ENCODE data around the gene MOB3A. TPM values are rescaled to one million over a fixed set of nuclear protein-coding genes. Genes with fewer than 3 reads are reported as not detected.

The MOB3A gene
- total and polyA plus RNA-seq, 2 of the 8 experiments (the other 6 are each of a cell fraction or from before 2014, with no cell fraction given), result 9.2 to 9.6 TPM

- Histone ChIP-seq H3K4me1 (replicated peaks in 1 of 4; ENCODE audit: control insufficient read depth in 3 of 4, insufficient read depth in 4 of 4, low read length in 3 of 4) (peaks cover 0 to 3% (median 1%) of the 10 kb centered on the region in 4 experiments; a peak in 4 of 7 replicates), H3K23me2 (ENCODE audit: low read depth, low read length) (peaks cover 6% of the 10 kb centered on the region; the same call in 1 of the 2 replicates), H3K14ac (ENCODE audit: insufficient read length) (no peak overlapping the region), H3K18ac (ENCODE audit: extremely low read depth, low read length) (no peak overlapping the region), H3K56ac (replicated peaks; ENCODE audit: insufficient read length, low read depth, low read length) (no peak overlapping the region), H4K91ac (replicated peaks; ENCODE audit: insufficient read length, low read length) (no peak overlapping the region), H3K79me1 (ENCODE audit: low read depth, low read length) (no peaks in the 10 kb centered on the region), H3K4ac (replicated peaks; ENCODE audit: insufficient read length, low read depth, low read length) (no peak overlapping the region), H3K9me3 (ENCODE audit: insufficient read depth in 2 of 2, low read depth in 1 of 2, low read length in 1 of 2) (no peaks in the 10 kb centered on the region), H2BK12ac (ENCODE audit: low read depth, low read length) (no peak overlapping the region), H4K20me1 (replicated peaks in 1 of 2; ENCODE audit: control insufficient read depth in 1 of 2, insufficient read depth in 2 of 2, low read length in 2 of 2) (peaks cover 8 to 21% of the 10 kb centered on the region in 2 experiments), H2BK5ac (ENCODE audit: low read depth, low read length) (no peak overlapping the region), H2AFZ (ENCODE audit: low read length) (no peak overlapping the region), H3K9ac (replicated peaks in 1 of 4; ENCODE audit: extremely low read depth in 1 of 4, low read depth in 3 of 4, low read length in 3 of 4) (no peak overlapping the region), H3K27ac (ENCODE audit: low read depth, low read length) (no peak overlapping the region), H2AK5ac (ENCODE audit: low read depth, low read length) (no peak overlapping the region), H3K4me3 (ENCODE audit: extremely low read depth in 1 of 4, insufficient read depth in 2 of 4, low read depth in 3 of 4, low read length in 4 of 4) (no peak overlapping the region), H3K27me3 (replicated peaks in 1 of 4; ENCODE audit: control insufficient read depth in 3 of 4, extremely low read depth in 1 of 4, insufficient read depth in 3 of 4, low read length in 3 of 4) (no peaks in the 10 kb centered on the region), H3K4me2 (ENCODE audit: insufficient read depth in 1 of 2, low read depth in 2 of 2, low read length in 2 of 2) (peak overlapping the region in 1 of 2 experiments; percentile 53; a peak in 2 of 4 replicates), H4K5ac (ENCODE audit: insufficient read length, low read depth, low read length) (no peak overlapping the region), H3K23ac (ENCODE audit: insufficient read length) (no peak overlapping the region), H3K36me3 (ENCODE audit: control insufficient read depth in 2 of 4, insufficient read depth in 4 of 4, low read length in 3 of 4) (peaks cover 11 to 25% (median 22%) of the 10 kb centered on the region in 4 experiments), H2BK15ac (ENCODE audit: low read length) (no peak overlapping the region), H2BK20ac (ENCODE audit: low read length) (no peak overlapping the region), H3K79me2 (ENCODE audit: control insufficient read depth in 1 of 2, insufficient read depth in 2 of 2, low read length in 2 of 2) (no peaks in the 10 kb centered on the region), H4K8ac (ENCODE audit: extremely low read depth, insufficient read depth, low read length) (no peak overlapping the region), H2BK120ac (replicated peaks; ENCODE audit: low read depth, low read length) (no peak overlapping the region)
- DNase-seq (ENCODE audit: low read depth in 1 of 2, low spot score in 2 of 2) (peak in 1 of 2 experiments; percentile 57), FAIRE-seq (no peak)
- TF ChIP-seq SIRT6 (IDR thresholded peaks at IDR 0.05; ENCODE audit: low read length) (no peak), KDM4A (IDR thresholded peaks at IDR 0.05; ENCODE audit: low read depth, low read length, severe bottlenecking) (no peak), JUND (IDR thresholded peaks at IDR 0.05; ENCODE audit: low read length) (no peak), RXRA (IDR thresholded peaks at IDR 0.05; ENCODE audit: insufficient read depth, low read depth, low read length) (no peak), MAX (IDR thresholded peaks at IDR 0.05) (no peak), FOSL1 (IDR thresholded peaks at IDR 0.05; ENCODE audit: insufficient read depth, low read depth, low read length) (no peak), BCL11A (IDR thresholded peaks at IDR 0.05; ENCODE audit: low read depth in 2 of 2, low read length in 2 of 2) (no peak), TAF7 (optimal IDR thresholded peaks at IDR 0.05; ENCODE audit: borderline replicate concordance, low read depth, low read length) (no peak), NANOG (IDR thresholded peaks at IDR 0.05; ENCODE audit: insufficient read depth, low read depth, low read length, poor library complexity, severe bottlenecking) (no peak), POLR2AphosphoS5 (IDR thresholded peaks at IDR 0.05; ENCODE audit: low read depth, low read length) (no peak), BRCA1 (IDR thresholded peaks at IDR 0.05; ENCODE audit: low read depth, low read length) (no peak)
- ChIA-PET POLR2A (ENCODE audit: partially characterized antibody) (interaction anchor here (0.7 to 1.1 kb wide), 2 partner anchors 46 to 52 kb away, joined by 3 to 4 read pairs; partner anchors contain the start of gene MKNK2), CTCF (ENCODE audit: partially characterized antibody) (interaction anchor here (0.6 to 2.0 kb wide), 8 partner anchors 12 to 166 kb away, joined by 3 to 8 read pairs (median 4); no protein-coding TSS in a partner anchor)
- 91% methylated on average over 23 of the region's 23 CpGs; no CpG with 5 or more reads in 1 of the 2 experiments for WGBS, 2 experiments (ENCODE audit: extremely low coverage in 1 of 2, insufficient coverage in 1 of 2, insufficient read length in 1 of 2, insufficient replicate concordance in 2 of 2, low coverage in 1 of 2, low lambda C conversion rate in 2 of 2, missing lambda C conversion rate in 1 of 2)
Measured at GRCh38 chr19:2097886-2098327, 1.8 kb upstream of the MOB3A start.

All from H1 (cell line).